Inferior parietal cortex (tissue), 1 donor: ENCODE measurements around the gene NOA1.
"Not testable (repeated sequence)": the region's sequence is repeated elsewhere in the genome, so short reads cannot be mapped to it uniquely, and the experiment has no call there.

Source experiments
- DNase-seq: peaks from one replicate; pipeline ENCODE4 v3.0.0-alpha.2; 2016; ENCODE audit errors: extremely low spot score

Gene NOA1

DNA sequence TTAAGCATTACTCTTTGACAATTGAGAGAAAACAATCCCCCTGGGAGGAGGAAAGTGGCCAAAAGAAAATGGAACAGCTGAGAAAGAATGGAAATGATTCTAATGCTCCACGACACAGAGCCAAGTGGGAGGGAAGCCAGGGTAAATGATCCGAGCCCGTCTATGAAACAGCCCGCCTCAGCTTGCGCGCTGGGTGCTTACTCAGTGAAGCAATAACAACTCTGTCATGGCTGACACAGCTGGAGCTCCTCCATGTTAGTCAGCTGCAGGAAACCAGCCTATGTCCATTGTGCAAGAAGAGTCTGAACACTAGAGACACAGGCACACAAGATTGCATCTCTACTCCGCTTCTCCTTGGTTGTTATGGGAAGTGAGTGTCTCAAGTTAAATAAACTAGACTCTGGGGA, 19.3 kb downstream of the NOA1 start:
- DNase-seq, result no peak

DNA sequence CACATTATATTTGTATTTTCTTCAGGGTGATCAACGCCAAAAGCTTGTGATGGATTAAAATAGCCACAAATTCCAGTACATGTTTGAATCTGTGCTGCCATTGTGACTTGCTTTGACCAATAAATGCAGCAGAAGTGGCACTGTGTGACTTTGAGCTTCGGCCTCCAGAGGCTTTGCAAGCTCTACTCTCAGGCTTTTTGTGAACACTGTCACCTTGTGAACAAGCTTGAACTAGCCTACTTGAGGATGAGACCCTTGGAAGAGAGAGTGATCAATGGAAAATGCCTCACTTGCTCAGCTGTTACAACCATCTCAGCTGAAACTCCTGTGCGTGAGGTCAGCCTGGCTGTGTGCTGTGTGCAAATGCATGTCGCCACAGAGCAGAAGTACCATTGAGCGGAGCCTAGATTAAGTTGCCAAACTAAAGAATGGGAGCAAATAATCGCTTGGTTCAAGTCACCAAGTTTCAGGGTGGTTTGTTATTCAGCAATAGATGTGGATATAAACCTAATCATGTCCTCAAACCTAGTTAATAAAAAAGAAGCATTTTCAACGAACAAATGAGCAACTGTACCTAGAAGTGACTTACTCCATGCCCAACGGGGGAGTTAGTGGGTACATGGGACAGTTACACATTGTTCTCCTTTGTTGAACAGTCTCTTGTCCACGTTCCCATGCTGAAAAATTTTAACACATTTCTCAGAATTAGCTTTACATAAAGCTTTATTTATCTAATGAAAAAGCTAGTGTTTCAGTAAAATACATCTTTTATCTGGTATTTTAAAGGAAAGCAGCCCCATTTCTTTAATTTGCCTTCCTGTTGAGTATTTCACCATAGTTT, 23.5 kb downstream of the NOA1 start:
- peak; percentile 38 for DNase-seq

- no peak for DNase-seq
Measured at GRCh38 chr4:56941403-56941802, 36.0 kb downstream of the NOA1 start.

DNA sequence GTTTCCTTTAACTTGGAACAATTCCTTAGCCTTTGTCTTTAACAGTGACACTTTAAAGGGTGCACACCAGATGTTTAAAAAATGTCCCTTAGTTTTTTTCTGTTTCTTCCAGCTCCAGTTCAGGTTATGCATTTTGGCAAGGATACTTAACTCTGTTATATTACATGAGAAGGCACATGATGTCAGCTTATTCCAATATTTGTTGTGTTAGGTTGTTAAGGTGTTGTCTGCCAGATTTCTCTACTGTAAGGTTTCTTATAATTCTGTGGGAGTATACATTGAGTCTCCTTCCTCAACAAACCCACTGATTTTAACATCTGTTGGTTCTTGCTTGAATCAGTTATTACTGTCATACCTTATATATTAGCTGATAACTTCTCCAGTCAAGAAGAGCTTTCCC, 36.4 kb downstream of the NOA1 start:
- DNase-seq, result no peak

- DNase-seq, result no peak
Measured at GRCh38 chr4:56940403-56940802, 37.0 kb downstream of the NOA1 start.

DNA sequence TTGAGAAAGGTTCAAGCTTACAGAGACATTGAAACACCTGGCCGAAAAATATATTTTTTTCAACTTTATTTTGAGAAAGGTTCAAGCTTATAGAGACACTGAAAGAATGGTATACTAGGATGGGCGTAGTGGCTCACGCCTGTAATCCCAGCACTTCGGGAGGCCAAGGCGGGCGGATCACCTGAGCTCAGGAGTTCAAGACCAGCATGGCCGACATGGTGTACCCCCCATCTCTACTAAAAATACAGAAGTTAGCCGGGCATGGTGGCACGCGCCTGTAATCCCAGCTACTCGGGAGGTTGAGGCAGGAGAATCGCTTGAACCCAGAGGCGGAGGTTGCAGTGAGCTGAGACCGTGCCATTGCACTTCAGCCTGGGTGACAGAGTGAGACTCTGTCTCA, 37.6 kb downstream of the NOA1 start:
- DNase-seq, result not testable (repeated sequence)

DNA sequence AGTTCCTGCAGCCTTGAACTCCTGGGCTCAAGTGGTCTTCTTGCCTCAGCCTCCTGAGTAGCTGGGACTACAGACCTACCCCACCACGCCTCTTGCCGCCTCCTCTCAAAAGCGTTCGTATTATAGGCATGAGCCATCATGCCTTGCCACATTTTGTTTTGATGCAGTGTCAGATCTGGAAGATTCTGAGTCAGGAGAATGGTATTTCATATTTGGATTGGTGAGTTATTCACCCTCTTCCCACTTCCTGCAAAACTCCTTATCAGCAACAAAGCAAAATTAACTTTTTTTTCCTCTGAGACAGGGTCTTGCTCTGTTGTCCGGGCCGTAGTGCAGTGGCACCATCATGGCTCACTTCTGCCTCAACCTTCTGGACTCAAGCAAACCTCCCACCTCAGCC, 40.1 kb downstream of the NOA1 start:
- no peak for DNase-seq

GRCh38 chr4:56931924-56932323, 45.5 kb downstream of the NOA1 start:
- no peak for DNase-seq

- DNase-seq, result no peak
Measured at GRCh38 chr4:56930638-56931037, 46.8 kb downstream of the NOA1 start.

DNA sequence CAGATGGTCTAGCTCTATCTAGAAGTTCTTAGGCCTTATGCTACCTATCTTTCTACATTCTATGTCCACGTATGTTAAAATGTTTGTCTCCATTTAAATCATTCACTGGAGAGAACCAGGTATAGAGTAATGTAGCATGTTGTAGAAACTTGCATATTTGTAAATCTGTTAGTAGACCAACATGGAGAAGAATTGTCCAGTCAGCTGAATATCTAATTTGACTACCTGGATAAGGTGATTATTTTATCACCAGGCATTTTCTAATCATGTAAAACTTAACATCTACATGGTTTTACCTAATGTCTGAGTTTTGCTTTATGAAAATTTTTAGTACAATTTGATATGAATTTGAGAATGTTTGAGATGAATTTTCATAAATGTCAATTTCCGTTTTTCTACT, 50.2 kb downstream of the NOA1 start:
- DNase-seq, result no peak

GRCh38 chr4:56914977-56915376, 62.4 kb downstream of the NOA1 start:
- DNase-seq, result not testable (repeated sequence)

GRCh38 chr4:56914336-56914735, 63.1 kb downstream of the NOA1 start:
- no peak for DNase-seq
